ENCODE results near the gene TLR3.
A peak's percentile ranks its signal among the peaks of the same experiment; 100 is the strongest.

Gene TLR3

GRCh38 chr4:186132577-186133242, 63.8 kb downstream of the TLR3 start:
- no peak overlapping the region for H3K4me3 ChIP-seq (ENCODE audit: low read depth, low read length)
- TF ChIP-seq POLR2A (IDR thresholded peaks at IDR 0.05; ENCODE audit: extremely low read depth, insufficient read length) (no peak), MYC (IDR thresholded peaks at IDR 0.05; ENCODE audit: low read depth, low read length) (no peak)
- TF ChIP-seq, protein P1, sequence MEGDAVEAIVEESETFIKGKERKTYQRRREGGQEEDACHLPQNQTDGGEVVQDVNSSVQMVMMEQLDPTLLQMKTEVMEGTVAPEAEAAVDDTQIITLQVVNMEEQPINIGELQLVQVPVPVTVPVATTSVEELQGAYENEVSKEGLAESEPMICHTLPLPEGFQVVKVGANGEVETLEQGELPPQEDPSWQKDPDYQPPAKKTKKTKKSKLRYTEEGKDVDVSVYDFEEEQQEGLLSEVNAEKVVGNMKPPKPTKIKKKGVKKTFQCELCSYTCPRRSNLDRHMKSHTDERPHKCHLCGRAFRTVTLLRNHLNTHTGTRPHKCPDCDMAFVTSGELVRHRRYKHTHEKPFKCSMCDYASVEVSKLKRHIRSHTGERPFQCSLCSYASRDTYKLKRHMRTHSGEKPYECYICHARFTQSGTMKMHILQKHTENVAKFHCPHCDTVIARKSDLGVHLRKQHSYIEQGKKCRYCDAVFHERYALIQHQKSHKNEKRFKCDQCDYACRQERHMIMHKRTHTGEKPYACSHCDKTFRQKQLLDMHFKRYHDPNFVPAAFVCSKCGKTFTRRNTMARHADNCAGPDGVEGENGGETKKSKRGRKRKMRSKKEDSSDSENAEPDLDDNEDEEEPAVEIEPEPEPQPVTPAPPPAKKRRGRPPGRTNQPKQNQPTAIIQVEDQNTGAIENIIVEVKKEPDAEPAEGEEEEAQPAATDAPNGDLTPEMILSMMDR (IDR thresholded peaks at IDR 0.05; ENCODE audit: low read depth, low read length), result no peak
- TF ChIP-seq, protein P2, sequence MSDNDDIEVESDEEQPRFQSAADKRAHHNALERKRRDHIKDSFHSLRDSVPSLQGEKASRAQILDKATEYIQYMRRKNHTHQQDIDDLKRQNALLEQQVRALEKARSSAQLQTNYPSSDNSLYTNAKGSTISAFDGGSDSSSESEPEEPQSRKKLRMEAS (IDR thresholded peaks at IDR 0.05; ENCODE audit: low read depth, low read length), result no peak
- DNase-seq (ENCODE audit: low read depth), result peak; percentile 11

GRCh38 chr4:186134257-186134656, 65.3 kb downstream of the TLR3 start:
- peak; percentile 9 for DNase-seq (ENCODE audit: low read depth)
- H3K4me3 ChIP-seq (ENCODE audit: low read depth, low read length), result no peak overlapping the region
- TF ChIP-seq, protein P2 (IDR thresholded peaks at IDR 0.05; ENCODE audit: low read depth, low read length), result no peak
- TF ChIP-seq, protein P1 (IDR thresholded peaks at IDR 0.05; ENCODE audit: low read depth, low read length), result no peak
- no peak for TF ChIP-seq MYC (IDR thresholded peaks at IDR 0.05; ENCODE audit: low read depth, low read length)

- no peak for DNase-seq (ENCODE audit: low read depth)
- H3K4me3 ChIP-seq (ENCODE audit: low read depth, low read length), result no peak overlapping the region
- TF ChIP-seq MYC (IDR thresholded peaks at IDR 0.05; ENCODE audit: low read depth, low read length) (no peak), POLR2A (IDR thresholded peaks at IDR 0.05; ENCODE audit: extremely low read depth, insufficient read length) (no peak)
- TF ChIP-seq, protein P1 (IDR thresholded peaks at IDR 0.05; ENCODE audit: low read depth, low read length), result no peak
- TF ChIP-seq, protein P2 (IDR thresholded peaks at IDR 0.05; ENCODE audit: low read depth, low read length), result no peak
These were observed 65.9 kb downstream of the TLR3 start for GRCh38 chr4:186134861-186135260.

DNA sequence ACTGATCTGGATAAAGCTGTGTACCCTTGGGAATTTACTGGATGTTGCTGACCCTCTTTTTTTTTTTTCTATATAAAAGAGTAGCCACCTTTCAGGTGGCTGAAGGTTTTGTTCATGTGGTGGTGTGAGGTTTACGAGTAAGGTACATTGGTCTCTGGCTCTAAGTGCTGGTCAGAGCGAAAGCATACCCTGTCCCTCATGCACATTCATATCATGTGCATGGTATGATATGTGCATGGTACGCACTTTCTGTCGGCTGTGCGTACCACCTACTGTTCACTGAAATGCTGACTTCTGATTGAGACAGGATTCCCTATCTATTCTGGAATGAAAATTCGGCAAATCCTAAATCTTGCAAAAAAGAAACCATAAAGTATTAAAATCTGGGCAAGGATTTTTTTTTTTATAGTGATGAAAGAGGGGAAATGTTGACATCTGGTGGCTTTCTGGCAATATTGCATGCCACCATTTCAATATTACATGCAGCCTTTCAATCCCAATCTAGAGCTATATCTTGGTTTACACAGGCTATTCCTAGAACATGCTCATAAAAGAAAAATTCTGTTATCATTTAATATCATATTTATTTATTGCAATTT, 68.3 kb downstream of the TLR3 start:
- TF ChIP-seq MYC (IDR thresholded peaks at IDR 0.05; ENCODE audit: low read depth, low read length), result no peak
- TF ChIP-seq, protein P1 (IDR thresholded peaks at IDR 0.05; ENCODE audit: low read depth, low read length), result peak; percentile 34
- no peak overlapping the region for H3K4me3 ChIP-seq (ENCODE audit: low read depth, low read length)
- DNase-seq (ENCODE audit: low read depth), result peak; percentile 21

Measured in NB4 (cell line).